IPS-15b (cell line): Measurements from ENCODE around the gene PCDHGC4.
A peak's percentile ranks its signal among the peaks of the same experiment; 100 is the strongest.

Experiments used
- H3K27me3 ChIP-seq: one replicate; pipeline ENCODE4 v1.6.1; 2013; ENCODE audit warnings: low read length; ENCODE audit not compliant: control insufficient read depth, insufficient read depth
- H3K36me3 ChIP-seq: one replicate; pipeline ENCODE4 v1.6.1; 2013; ENCODE audit warnings: low read length; ENCODE audit not compliant: control insufficient read depth, insufficient read depth
- H3K4me1 ChIP-seq: one replicate; pipeline ENCODE4 v1.6.1; 2013; ENCODE audit warnings: mild to moderate bottlenecking, low read length; ENCODE audit not compliant: control insufficient read depth, insufficient read depth
- H3K4me3 ChIP-seq: one replicate; pipeline ENCODE4 v1.5.1; 2013; ENCODE audit warnings: low read depth, low read length
- H3K9ac ChIP-seq: one replicate; pipeline ENCODE4 v1.6.1; 2013; ENCODE audit warnings: low read depth, mild to moderate bottlenecking, low read length
- H3K9me3 ChIP-seq: one replicate; pipeline ENCODE4 v1.6.1; 2013; ENCODE audit warnings: mild to moderate bottlenecking, low read length; ENCODE audit not compliant: control insufficient read depth, insufficient read depth

Gene PCDHGC4

DNA sequence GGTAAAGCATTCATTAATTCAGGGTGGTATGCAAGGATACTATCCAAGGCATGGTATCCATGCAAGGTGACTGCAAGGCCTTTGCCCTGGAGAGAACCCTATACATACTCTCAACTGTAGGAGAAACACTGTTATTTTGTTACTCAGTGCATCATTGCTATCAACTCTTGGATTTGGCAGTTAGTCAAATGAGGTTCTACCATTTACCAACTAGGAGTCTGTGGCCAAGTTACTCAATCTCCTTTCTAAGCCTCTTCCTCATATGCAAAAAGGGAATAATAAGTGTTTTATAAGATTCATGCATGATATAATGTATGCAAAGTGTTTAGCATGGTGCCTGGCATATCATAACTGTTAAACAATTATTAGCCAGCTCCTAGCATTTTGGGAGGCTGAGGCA, 5.1 kb upstream of the PCDHGC4 start:
- no peak overlapping the region for H3K4me3 ChIP-seq
- H3K9me3 ChIP-seq, result no peaks in the 10 kb centered on the region
- peaks cover 25% of the 10 kb centered on the region for H3K4me1 ChIP-seq
- peaks cover 32% of the 10 kb centered on the region for H3K27me3 ChIP-seq
- H3K9ac ChIP-seq, result no peak overlapping the region
- no peaks in the 10 kb centered on the region for H3K36me3 ChIP-seq

DNA sequence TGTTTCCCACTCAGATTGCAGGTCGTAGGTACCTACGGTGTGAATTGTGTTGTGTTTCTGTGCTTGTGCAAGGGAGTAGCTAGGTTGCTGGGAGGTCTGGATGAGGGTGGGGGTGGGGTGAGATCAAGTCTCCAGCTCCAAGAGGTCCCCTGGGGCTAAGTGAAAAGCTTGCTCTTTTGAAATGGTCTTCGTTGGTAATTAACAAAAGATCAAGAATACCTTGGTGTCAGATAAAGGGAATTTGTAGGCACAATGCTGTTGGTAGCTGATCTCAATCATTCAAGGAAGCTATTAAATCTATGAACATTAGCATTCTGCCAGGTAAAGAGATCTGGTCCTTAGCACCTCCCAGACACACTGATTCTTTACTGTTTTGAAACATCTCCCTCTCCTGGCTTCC, 928 bp upstream of the PCDHGC4 start:
- Histone ChIP-seq H3K36me3 (no peaks in the 10 kb centered on the region), H3K9me3 (no peaks in the 10 kb centered on the region), H3K4me1 (peaks cover 19% of the 10 kb centered on the region), H3K27me3 (peaks cover 28% of the 10 kb centered on the region), H3K4me3 (peak overlapping the region; percentile 77), H3K9ac (no peak overlapping the region)

DNA sequence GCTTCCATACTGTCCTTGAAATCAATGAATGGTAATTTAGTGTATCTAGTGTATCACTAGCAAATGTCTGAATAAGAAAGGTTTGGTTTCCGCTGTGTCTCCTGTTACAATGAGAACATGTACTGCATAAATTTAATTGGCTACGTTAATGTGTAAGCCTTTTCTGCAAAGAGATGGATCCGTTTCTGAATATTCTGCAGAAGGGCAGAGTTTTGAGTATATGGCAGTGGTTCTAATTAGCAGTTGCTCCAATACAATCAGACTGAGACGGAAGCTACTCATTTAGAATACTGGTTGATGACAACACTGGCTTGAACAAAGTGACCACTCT, 555 bp upstream of the PCDHGC4 start:
- peak overlapping the region; percentile 77 for H3K4me3 ChIP-seq
- H3K4me1 ChIP-seq, result peaks cover 19% of the 10 kb centered on the region
- H3K9me3 ChIP-seq, result no peaks in the 10 kb centered on the region
- no peaks in the 10 kb centered on the region for H3K36me3 ChIP-seq
- no peak overlapping the region for H3K9ac ChIP-seq
- H3K27me3 ChIP-seq, result peaks cover 28% of the 10 kb centered on the region

DNA sequence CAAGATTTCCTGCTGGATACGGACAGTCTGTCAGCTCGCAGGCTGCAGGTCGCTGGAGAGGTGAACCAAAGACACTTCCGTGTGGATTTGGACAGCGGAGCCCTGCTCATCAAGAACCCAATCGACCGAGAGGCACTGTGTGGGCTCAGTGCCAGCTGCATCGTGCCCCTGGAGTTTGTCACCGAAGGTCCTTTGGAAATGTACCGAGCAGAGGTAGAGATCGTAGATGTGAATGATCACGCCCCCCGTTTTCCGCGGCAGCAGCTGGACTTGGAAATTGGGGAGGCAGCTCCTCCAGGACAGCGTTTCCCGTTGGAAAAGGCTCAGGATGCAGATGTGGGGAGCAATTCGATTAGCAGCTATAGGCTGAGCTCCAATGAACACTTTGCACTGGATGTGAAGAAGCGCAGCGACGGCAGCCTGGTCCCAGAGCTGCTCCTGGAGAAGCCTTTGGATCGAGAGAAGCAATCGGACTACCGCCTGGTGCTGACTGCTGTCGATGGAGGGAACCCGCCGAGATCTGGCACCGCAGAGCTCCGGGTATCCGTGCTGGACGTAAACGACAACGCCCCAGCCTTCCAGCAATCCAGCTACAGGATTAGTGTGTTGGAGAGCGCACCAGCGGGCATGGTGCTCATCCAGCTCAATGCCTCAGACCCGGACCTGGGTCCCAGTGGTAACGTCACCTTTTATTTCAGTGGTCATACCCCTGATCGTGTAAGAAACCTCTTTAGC, 658 bp downstream of the PCDHGC4 start:
- H3K4me1 ChIP-seq, result peaks cover 19% of the 10 kb centered on the region
- H3K27me3 ChIP-seq, result peaks cover 39% of the 10 kb centered on the region
- peak overlapping the region; percentile 8 for H3K9ac ChIP-seq
- no peaks in the 10 kb centered on the region for H3K36me3 ChIP-seq
- peak overlapping the region; percentile 77 for H3K4me3 ChIP-seq
- H3K9me3 ChIP-seq, result no peaks in the 10 kb centered on the region

DNA sequence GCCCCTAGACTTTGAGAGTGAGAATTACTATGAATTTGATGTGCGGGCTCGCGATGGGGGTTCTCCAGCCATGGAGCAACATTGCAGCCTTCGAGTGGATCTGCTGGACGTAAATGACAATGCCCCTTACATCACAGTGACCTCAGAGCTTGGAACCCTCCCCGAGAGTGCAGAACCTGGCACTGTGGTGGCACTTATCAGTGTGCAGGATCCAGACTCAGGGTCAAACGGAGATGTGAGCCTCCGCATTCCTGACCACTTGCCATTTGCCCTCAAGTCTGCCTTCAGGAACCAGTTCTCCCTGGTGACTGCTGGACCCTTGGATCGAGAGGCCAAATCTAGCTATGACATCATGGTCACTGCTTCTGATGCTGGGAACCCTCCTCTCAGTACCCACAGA, 1.3 kb downstream of the PCDHGC4 start:
- Histone ChIP-seq H3K27me3 (peaks cover 45% of the 10 kb centered on the region), H3K9me3 (no peaks in the 10 kb centered on the region), H3K9ac (no peak overlapping the region), H3K36me3 (no peaks in the 10 kb centered on the region), H3K4me1 (peaks cover 19% of the 10 kb centered on the region), H3K4me3 (peak overlapping the region; percentile 77)

DNA sequence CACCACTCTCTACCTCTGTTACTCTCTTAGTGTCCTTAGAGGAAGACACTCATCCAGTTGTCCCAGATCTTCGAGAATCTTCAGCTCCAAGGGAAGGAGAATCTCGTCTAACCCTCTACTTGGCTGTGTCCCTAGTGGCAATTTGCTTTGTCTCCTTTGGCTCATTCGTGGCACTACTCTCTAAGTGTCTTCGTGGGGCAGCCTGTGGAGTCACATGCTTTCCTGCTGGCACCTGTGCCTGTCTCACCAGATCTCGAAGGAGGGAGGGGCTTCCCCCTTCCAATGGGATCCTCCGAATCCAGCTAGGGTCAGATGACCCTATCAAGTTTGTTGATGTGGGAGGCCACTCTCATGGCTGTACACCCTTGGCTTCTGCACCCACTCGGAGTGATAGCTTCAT, 2.3 kb downstream of the PCDHGC4 start:
- Histone ChIP-seq H3K27me3 (peaks cover 55% of the 10 kb centered on the region), H3K4me1 (peaks cover 19% of the 10 kb centered on the region), H3K4me3 (peak overlapping the region; percentile 10), H3K9me3 (no peaks in the 10 kb centered on the region), H3K9ac (no peak overlapping the region), H3K36me3 (no peaks in the 10 kb centered on the region)

DNA sequence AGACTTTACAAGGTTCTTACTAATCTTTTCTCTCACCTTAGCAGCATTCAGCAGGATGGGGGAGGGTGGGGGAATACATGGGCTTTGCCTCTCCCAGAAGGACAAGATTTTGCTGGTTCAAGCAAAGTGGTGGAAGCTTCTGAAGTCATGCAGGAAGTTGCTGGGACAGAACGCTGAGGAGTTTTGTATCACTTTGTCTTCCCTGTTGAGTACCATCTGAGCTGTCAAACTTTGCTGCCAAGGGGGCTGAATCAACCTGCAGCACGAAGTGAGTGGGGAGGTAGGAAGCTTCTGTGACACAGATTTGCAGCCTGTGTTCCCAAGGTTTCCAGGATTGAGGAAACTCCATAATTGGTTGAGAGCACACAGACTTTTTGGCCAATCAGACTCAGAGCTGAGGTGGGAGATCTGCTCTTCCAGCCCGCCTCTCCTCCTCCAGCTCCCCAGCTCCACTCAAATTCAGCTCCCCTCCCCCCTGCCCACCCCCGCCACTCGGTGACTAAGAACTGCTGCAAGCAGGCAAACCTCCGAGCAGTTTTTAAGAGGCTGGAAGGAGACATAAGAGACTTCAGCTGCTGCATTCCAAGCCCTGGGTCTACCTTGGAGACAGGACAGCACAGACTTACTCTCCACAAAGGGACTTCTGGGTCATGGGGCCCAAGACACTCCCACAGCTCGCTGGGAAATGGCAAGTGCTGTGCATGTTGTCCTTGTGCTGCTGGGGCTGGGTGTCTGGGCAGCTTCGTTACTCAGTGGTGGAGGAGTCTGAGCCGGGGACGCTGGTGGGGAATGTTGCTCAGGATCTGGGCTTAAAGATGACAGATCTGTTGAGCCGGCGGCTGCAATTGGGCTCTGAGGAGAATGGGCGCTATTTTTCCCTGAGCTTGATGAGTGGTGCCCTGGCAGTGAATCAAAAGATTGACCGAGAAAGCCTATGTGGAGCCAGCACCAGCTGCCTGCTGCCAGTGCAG, 4.0 kb downstream of the PCDHGC4 start, which contains the start of gene PCDHGC5:
Gene PCDHGC5, plus strand, starts transcription at position 491 of the 971 bp plus-strand sequence. Its CDS starts 160 bp downstream, at position 651.
- H3K27me3 ChIP-seq, result peaks cover 68% of the 10 kb centered on the region
- H3K9ac ChIP-seq, result no peak within 1 kb of the TSS
- peaks cover 14% of the 10 kb centered on the region for H3K4me1 ChIP-seq
- H3K9me3 ChIP-seq, result no peaks in the 10 kb centered on the region
- no peak within 1 kb of the TSS for H3K4me3 ChIP-seq
- no peaks in the 10 kb centered on the region for H3K36me3 ChIP-seq

DNA sequence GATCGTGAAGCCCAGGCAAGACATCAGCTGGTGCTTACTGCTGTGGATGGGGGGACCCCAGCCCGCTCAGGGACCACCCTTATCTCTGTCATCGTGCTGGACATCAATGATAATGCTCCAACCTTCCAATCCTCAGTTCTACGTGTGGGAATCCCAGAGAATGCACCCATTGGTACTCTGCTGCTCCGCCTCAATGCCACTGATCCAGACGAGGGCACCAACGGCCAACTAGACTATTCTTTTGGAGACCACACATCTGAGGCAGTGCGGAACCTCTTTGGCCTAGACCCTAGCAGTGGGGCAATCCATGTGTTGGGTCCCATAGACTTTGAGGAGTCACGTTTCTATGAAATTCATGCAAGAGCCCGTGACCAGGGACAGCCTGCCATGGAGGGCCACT, 5.0 kb downstream of the PCDHGC4 start:
- Histone ChIP-seq H3K36me3 (no peaks in the 10 kb centered on the region), H3K4me1 (peaks cover 11% of the 10 kb centered on the region), H3K4me3 (no peak overlapping the region), H3K9ac (no peak overlapping the region), H3K27me3 (peaks cover 73% of the 10 kb centered on the region), H3K9me3 (no peaks in the 10 kb centered on the region)

DNA sequence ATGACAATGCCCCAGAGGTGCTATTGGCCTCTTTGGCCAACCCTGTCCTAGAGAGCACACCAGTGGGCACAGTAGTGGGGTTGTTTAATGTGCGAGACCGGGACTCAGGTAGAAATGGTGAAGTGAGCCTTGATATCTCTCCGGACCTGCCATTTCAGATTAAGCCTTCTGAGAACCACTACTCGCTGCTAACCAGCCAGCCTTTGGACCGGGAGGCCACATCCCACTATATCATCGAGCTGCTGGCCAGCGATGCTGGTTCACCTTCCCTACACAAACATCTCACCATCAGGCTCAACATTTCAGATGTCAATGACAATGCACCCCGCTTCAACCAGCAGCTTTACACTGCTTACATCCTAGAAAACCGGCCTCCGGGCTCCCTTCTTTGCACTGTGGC, 5.4 kb downstream of the PCDHGC4 start:
- no peaks in the 10 kb centered on the region for H3K36me3 ChIP-seq
- H3K4me1 ChIP-seq, result peaks cover 12% of the 10 kb centered on the region
- no peaks in the 10 kb centered on the region for H3K9me3 ChIP-seq
- H3K4me3 ChIP-seq, result no peak overlapping the region
- H3K9ac ChIP-seq, result no peak overlapping the region
- peaks cover 70% of the 10 kb centered on the region for H3K27me3 ChIP-seq

DNA sequence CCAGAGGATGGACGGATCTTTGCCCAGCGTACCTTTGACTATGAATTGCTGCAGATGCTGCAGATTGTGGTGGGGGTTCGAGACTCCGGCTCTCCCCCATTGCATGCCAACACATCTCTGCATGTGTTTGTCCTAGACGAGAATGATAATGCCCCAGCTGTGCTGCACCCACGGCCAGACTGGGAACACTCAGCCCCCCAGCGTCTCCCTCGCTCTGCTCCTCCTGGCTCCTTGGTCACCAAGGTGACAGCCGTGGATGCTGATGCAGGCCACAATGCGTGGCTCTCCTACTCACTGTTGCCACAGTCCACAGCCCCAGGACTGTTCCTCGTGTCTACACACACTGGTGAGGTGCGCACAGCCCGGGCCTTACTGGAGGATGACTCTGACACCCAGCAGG, 5.9 kb downstream of the PCDHGC4 start:
- peaks cover 65% of the 10 kb centered on the region for H3K27me3 ChIP-seq
- no peak overlapping the region for H3K9ac ChIP-seq
- H3K9me3 ChIP-seq, result no peaks in the 10 kb centered on the region
- H3K36me3 ChIP-seq, result no peaks in the 10 kb centered on the region
- peaks cover 17% of the 10 kb centered on the region for H3K4me1 ChIP-seq
- no peak overlapping the region for H3K4me3 ChIP-seq

DNA sequence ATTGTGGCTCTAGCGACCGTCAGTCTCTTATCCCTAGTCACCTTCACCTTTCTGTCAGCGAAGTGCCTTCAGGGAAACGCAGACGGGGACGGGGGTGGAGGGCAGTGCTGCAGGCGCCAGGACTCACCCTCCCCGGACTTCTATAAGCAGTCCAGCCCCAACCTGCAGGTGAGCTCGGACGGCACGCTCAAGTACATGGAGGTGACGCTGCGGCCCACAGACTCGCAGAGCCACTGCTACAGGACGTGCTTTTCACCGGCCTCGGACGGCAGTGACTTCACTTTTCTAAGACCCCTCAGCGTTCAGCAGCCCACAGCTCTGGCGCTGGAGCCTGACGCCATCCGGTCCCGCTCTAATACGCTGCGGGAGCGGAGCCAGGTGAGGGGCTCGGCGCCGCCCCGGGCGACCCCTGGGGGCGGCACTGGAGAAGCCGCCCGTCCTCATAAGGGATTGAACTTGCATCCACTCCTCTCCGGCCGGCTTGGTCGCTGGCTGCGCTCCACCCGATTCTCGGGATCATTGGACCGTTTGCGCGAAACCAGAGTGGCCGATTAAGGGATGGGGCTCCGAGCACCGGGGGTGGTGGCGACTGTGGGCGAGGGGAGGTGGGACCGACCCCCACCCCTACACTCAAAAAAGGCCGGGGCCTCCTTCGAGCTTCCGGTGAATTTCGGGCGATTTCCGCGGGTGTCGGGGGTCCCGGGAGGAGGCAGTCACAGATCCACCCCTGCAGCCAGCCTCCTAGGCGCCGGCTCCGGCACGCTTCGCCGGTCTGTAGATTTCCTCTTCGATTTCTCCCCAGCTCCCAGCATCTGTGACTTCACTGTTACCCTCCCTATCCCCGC, 6.7 kb downstream of the PCDHGC4 start:
- no peak overlapping the region for H3K9ac ChIP-seq

More for the DNA sequence above, 6.7 kb downstream of the PCDHGC4 start:
- H3K36me3 ChIP-seq, result no peaks in the 10 kb centered on the region
- peaks cover 57% of the 10 kb centered on the region for H3K27me3 ChIP-seq
- peak overlapping the region; percentile 45 for H3K4me3 ChIP-seq
- H3K9me3 ChIP-seq, result no peaks in the 10 kb centered on the region
- peaks cover 23% of the 10 kb centered on the region for H3K4me1 ChIP-seq
